ENCODE measurements around the gene RER1. TPM values are rescaled to one million over a fixed set of nuclear protein-coding genes. Genes with fewer than 3 reads are reported as not detected.

Gene RER1
- total RNA-seq, 2 experiments from 2014 or later: 60.5 to 138 TPM

Other genes with a start within 250 kb of the RER1 start
- 25.7 and 47.4 TPM in 2 replicates for gene FAAP20, start 197.1 kb upstream of the RER1 start, total RNA-seq (2014; rRNA removed; shearing (Covaris generic))
- 55.4 and 55.7 TPM in 2 replicates for gene FAAP20, start 197.1 kb upstream of the RER1 start, total RNA-seq (2022)
- 3.4 and 4.7 TPM in 2 replicates for gene SKI, start 163.5 kb upstream of the RER1 start, total RNA-seq (2014; rRNA removed; shearing (Covaris generic))
- 10.0 and 11.7 TPM in 2 replicates for gene SKI, start 163.5 kb upstream of the RER1 start, total RNA-seq (2022)
- gene MORN1, start 287 bp upstream of the RER1 start, total RNA-seq (2014; rRNA removed; shearing (Covaris generic)): 13.1 and 19.4 TPM in 2 replicates
- 23.6 and 29.7 TPM in 2 replicates for gene MORN1, start 287 bp upstream of the RER1 start, total RNA-seq (2022)
- 22.6 and 23.3 TPM in 2 replicates for gene PEX10, start 20.7 kb downstream of the RER1 start, total RNA-seq (2014; rRNA removed; shearing (Covaris generic))
- 19.4 and 24.5 TPM in 2 replicates for gene PEX10, start 20.7 kb downstream of the RER1 start, total RNA-seq (2022)
- 1.8 and 2.2 TPM in 2 replicates for gene PLCH2, start 84.4 kb downstream of the RER1 start, total RNA-seq (2014; rRNA removed; shearing (Covaris generic))
- gene PLCH2, start 84.4 kb downstream of the RER1 start, total RNA-seq (2022): 1.0 and 1.4 TPM in 2 replicates
- 43.6 and 55.9 TPM in 2 replicates for gene PANK4, start 134.8 kb downstream of the RER1 start, total RNA-seq (2014; rRNA removed; shearing (Covaris generic))
- gene PANK4, start 134.8 kb downstream of the RER1 start, total RNA-seq (2022): 49.1 and 53.9 TPM in 2 replicates
- gene HES5, start 138.4 kb downstream of the RER1 start, total RNA-seq (2014; rRNA removed; shearing (Covaris generic)): not detected in 2 replicates
- gene HES5, start 138.4 kb downstream of the RER1 start, total RNA-seq (2022): not detected in 2 replicates
- 15.0 and 18.5 TPM in 2 replicates for gene TNFRSF14, start 164.5 kb downstream of the RER1 start, total RNA-seq (2014; rRNA removed; shearing (Covaris generic))
- gene TNFRSF14, start 164.5 kb downstream of the RER1 start, total RNA-seq (2022): 15.7 and 18.9 TPM in 2 replicates
- 7.0 and 10.4 TPM in 2 replicates for gene PRXL2B, start 194.9 kb downstream of the RER1 start, total RNA-seq (2014; rRNA removed; shearing (Covaris generic))
- 4.8 and 5.2 TPM in 2 replicates for gene PRXL2B, start 194.9 kb downstream of the RER1 start, total RNA-seq (2022)
- not detected in 2 replicates for gene MMEL1, start 241.2 kb downstream of the RER1 start, total RNA-seq (2014; rRNA removed; shearing (Covaris generic))
- not detected in 2 replicates for gene MMEL1, start 241.2 kb downstream of the RER1 start, total RNA-seq (2022)